H4 (cell line): Measurements from ENCODE around the gene PALLD. TPM values are rescaled to one million over a fixed set of nuclear protein-coding genes. Genes with fewer than 3 reads are reported as not detected.

Experiments used
- DNase-seq: peaks from one replicate; pipeline ENCODE4 v3.0.0-alpha.2; 2015; ENCODE audit warnings: low spot score
- total RNA-seq: library from RNA; depleted of rRNA; stranded (reverse); fragments of >200 nt; shearing (Covaris generic); gene quantifications from 2 replicates; pipeline ENCODE4 v1.2.3, GENCODE V29; 2014

The PALLD gene
- total RNA-seq, 1 experiment from 2014 or later: 82.3 TPM

DNA sequence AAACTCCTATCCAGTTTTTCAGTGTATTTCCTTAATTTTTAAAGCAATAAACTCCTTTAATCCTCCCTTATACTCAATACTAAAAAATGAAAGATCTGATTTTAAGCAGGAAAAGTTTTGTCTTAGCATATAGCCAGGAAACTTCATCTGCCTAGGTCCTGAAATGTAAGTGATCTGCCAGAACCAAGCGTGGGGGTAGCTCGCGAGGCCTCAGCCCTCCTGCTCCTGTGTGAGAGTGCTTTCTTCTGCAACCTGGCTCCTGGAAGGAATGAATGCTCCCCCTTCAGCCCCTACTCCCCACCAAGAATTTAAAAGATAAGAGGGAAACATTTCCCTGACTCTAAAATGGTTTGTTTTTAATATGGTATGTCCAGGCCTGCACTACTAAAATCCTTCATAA, 353.1 kb downstream of the PALLD start:
- no peak for DNase-seq

DNA sequence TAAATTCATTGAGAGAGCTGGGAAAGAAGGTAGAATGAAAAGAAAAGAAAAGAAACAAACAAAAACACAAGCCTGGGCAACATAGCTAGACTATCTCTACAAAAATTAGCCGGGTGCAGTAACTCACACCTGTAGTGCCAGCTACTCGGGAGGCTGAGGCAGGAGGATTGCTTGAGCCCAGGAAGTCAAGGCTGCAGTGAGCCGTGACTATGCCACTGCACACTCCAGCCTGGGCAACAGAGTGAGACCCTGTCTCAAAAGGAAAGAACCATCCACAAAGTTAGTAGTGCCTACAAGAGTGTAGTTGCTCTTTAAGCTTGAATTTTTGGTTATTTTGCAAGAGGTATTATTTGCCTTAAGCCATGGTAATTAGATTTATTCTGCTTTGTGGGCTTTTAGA, 355.5 kb downstream of the PALLD start:
- no peak for DNase-seq

DNA sequence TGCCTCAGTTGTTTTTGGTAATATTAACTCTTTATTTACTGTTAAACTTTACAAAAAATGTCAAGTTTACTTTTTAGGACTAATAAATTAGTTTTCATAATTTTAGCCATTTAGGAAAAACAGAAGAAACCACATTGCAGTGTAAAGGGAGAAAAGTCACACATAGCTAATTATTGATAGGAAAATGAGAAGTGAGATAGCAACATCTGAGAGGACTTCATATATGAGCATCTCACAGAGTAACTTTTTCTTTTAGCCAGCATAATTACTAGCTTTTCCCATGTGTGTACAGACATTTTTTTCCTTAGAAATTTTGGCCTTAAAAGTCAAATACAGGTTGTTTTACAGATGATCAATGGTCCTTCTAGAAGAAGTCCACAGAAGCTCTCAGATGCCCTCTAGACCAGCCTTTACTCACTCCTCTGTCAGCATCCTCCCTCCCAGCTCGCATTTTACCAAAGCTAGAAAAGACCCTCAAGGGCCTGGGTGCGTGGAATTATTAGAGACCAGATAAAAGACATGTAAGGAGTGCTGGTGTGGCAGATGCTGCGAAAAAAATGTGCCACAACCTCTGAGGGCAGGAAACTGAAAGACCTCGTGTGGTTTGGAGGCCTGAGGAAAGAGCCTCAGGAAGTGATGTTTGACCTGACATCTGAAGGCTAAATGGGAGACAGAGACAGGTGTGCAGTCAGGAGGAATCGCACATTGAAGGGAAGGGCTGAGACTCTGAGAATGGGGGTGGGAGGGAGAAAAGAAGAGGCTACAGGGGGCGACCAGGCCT, 356.3 kb downstream of the PALLD start:
- DNase-seq: no peak

DNA sequence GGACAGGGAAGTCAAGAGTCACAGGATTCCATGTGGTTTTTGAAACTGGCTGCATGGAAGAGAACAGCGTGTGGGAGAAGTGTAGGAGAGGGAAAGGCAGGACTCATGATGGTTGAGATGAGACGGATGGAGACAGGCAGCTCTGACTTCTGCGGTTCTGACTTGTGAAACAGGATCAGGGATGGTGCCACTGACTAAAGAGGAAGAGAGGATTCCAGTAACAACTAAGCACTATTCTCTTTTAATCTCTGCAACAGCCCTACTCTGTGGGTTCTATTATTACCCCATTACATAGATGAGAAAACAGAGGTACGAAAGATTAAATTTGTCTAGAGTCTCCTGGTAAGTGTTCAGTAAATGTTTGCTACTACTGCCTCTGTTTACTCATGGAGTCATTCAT, 356.9 kb downstream of the PALLD start:
- no peak for DNase-seq

DNA sequence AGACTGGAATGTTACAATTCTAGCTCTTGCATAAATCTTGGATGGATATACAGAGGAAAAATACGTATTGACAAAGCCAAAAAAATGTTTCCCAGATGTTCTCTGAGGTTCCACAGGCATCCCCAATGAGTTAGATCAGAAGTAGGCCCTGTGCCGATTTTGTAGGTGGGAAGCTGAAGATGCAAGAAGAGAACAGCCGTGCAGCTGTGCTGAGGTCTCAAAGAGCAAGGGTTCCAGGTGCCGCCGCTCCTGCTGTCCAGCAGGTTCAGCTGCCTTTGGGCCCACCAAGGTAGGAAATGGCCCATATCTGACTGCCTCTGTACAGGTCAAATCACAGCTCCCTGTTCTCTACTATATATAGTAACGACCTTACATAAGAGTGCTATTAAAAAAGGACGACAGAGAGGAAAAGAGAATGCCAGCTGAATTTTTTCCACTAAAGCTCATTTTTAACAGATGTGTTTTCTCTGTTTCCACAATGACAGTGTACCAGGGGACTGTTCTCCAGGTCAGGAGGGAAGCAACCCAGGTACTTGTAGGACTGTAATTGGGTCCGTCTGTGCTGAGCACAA, 357.6 kb downstream of the PALLD start:
- no peak for DNase-seq

DNA sequence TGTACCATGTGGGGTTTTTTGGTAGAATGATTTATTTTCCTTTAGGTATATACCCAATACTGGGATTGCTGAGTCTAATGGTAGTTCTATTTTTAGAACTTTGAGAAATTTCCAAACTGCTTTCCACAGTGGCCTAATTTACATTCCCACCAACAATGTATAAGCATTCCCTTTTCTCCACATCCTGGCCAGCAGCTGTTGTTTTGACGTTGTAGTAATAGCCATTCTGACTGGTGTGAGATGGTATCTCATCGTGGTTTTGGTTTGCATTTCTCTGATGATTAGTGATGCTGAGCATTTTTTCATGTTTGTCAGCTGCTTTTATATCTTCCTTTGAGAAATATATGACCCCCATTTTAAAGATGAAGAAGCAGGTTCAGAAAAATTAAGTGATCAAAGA, 359.5 kb downstream of the PALLD start:
- peak; percentile 85 for DNase-seq

DNA sequence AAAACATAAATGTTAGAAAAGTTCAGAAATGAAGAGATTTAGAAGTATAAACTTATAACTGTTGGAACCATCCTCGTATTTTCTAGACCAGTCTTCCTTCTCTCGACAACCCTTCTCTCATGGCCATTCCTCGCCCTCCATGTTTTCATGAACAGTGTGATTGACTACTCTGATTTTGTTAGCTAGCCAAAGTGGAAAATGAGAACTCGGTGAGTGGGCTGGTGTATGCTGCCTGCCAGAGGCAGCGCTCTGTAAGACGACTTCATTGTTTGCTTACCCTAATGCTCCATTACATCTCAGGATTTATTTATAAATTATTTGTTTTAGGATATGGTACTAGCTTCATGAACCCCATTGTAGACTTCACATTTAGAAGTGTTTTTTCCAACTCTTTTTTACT, 360.2 kb downstream of the PALLD start:
- DNase-seq: no peak

DNA sequence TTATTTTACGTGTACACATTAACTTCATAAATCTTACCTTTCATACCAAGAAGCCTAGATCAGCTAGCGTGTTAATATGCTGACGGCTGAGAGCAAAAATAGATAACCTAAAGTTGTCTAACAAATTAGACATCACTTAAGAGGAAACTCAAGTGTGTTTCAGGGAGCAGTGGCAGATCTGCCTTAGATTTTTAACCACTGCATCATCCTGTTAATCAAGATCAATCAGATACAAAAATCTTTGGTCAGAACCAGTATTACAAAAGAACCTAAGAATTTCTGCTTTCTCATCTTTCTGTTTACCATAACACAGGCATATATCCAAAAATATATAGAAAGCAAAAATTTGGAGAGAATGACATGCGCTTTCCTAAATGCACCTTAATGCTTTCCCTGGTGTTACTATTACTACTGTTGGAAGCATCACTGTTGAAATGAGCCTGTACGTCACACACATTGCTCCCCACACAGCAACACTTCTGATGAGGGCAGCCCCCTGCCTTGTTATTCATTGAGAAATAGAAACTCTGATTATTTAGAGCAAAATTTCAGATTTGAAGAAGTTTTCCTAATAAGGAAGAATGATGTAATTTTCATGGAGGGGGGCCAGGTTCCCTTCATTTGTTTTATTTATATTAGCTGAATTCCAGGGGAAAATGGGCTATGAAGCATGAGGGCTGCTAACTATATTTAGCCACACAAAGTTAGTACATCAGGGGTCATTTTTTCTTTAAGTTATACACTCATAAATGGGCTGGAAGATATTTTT, 360.9 kb downstream of the PALLD start:
- DNase-seq: peak; percentile 22

DNA sequence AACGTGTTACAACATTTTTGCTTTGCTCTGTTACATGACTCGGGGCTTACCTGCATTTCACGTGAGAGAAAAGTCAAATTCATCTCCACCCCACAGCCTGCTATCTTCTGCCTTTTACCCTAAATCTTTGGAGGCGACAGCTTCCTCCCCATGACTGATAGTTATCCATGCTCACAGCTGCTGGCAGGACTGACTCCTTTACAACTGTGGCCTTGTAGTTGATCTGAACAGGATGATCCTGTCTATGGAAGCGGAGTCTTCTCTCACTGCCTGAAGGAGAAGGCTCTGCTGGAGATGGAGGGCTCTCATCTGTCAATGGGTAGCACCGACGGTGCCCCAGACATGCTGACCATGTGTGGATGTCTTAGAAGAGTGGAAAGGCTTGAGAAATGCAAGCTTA, 362.2 kb downstream of the PALLD start:
- DNase-seq: no peak

DNA sequence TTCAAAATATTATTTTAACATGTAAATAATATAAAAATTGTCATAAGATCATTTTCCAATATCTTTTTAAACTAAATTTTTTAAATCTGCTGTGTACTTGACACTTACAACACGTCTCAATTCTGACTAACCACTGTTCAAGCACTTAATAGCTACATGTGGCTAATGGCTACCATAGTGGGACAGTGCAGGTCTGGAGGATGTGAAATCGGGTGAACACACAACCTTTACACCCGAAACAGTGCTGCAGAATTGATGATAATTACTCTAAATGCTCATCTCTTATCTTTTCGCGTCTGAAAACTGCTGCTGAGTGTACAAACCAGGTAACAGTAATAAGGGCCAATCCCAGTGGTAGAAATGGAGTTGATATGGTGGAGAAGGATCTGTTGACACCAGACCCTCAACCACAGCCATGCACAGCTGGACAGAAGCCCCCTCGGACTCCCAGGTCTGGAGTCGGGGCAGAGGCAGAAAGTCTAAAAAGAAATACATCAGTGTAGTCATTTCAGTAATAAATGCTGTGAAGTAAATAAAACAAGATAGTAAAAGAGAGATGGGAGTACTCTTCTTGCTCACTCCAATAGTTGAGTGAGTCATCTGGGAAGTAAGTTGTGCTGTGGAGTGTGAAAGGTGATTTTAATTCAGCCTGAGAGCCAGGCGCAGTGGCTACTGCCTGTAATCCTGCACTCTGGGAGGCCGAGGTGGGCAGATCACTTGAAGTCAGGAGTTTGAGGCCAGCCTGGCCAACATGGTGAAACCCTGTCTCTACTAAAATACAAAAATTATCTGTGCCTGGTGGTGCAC, 363.2 kb downstream of the PALLD start:
- no peak for DNase-seq

DNA sequence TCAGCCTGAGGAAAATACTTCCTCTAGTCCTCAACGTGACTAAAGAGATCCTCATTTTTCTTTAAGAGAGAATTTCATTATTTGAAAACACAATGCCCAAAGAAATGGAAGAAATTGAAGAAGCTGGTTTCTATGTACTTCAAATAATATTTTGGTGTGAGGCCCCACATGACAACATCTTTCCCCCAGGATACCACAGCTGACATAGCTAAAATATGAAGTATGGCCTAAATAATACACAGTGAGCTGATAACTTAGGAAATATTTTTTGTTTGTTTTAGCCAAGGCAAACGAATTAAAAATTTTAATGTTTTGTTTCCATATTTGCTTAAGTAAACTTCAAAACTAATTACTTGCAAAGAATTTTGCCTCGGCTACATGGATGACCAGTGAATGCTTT, 364.0 kb downstream of the PALLD start:
- DNase-seq: no peak

DNA sequence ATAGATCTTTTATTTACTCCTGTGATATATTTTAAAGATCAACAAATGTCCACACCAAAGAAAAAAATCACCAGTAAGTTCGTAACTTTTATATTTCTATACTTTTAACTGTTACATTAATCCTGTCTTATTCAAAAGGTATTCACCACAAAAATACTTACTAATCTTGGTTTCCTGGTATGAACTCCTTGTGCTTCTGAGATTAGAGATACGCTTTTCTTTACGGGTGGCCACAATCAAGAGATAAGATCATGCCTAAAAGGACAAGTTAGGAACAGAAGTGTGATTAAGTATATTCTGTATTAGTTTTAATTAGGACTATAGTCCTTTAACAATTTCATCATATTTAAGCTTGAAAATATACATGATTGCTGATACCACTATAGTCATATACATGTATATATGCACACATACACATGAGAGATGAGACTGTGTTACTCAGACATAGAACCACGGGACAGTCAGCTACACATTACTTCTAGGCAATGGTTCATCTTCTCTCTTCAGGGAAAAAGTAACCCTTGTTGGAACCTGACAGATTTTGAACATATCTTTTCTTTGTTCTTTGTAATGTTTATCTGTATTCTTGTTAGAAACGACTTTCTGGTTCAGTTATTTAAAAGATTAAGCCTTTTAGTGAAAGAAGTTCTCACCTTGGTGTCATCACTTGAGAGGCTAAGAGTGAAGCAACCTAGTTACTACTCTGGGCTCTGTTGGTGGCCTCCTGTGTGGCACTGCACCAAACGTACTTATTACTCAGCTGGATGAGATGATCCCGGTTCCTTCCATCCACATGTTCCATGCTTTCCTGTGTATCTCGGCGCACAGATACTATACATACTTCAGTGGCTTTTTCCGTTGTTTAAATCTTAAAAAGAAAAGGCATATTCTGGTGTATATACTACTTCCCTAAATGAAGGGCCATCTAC, 367.1 kb downstream of the PALLD start:
- DNase-seq: no peak

DNA sequence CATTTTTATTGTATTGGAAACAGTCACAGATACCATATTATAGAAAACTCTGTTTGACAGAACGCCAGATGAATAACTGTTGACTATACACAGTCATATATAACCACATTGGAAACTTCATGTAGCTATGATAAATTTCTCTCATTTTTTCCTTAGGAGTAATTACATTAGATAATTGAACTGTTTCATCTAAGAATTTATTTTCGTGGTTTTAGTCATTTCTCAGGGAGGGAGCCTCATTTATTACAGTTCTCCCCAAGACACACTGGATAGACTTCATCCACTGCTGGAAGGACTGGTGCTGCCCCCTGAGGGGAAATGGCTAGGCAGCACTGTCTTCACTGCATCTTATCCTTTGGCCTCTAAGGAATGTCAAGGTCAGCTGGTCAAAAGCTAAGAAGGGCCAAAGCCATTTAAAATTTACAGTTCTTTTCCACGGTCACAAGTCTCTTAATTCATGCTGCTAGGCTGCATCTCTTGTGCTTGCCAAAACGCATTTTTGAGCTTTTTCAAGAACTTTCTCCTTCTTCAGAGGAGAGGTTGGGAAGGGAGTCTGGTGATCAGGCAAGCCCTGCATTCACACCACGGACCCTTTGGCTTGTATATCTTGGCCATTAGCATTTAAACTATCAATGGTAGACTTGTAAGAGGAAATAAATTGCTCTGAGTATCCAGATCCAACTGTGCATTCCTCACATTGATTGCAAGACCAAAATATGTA, 368.1 kb downstream of the PALLD start:
- DNase-seq: no peak

DNA sequence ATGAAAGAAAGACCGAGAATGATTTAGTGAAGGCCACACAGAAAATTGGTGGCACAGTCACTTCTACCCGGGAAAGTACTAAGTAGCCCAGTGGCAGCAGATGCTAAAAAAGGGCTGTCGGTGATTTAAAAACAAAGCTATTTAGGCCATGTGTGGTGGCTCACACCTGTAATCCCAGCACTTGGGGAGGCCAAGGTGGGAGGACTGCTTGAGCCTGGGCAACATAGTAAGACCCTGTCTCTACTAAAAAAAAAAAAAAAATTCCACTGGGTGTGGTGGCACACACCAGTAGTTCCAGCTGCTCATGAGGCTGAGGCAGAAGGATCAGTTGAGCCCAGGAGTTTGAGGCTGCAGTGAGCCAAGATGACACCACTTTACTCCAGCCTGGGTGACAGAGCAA, 369.0 kb downstream of the PALLD start:
- no peak for DNase-seq

DNA sequence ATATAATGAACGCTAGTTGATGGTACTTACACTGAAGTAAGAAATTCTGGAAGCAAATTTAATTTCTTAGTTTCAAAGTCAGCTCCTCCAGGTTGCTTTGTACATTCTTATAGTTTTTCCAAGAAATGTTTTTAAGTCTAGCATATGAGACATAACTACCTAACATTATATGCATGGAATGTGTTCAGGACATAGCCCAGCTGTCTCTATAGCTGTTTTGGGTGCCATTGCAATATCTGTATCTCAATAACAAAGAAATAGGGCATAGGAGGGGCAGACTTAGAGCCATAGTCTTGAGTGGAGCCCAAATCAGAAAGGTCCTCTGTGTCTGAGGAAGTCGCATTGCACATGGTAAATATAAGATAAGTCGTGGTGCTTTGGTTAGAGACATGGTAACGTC, 369.8 kb downstream of the PALLD start:
- no peak for DNase-seq

DNA sequence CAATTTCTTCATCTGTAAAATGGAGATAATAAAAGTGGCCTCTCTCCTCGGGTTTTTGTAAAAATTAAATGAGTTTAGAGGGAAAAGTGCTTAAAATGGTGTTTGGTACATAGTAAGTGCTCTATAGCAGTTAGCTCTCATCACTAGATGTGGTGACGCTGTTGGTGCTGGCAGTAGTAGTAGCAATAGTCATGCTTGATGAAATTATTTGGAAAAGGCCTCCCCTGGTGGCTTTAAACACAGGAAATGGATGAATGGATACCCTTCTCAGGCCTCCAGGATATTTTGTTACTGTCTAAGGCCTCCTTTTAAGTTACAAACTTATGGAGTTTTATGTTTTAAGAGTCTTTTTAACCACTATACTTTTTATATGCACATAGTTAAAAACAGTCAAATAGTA, 370.3 kb downstream of the PALLD start:
- DNase-seq: no peak

DNA sequence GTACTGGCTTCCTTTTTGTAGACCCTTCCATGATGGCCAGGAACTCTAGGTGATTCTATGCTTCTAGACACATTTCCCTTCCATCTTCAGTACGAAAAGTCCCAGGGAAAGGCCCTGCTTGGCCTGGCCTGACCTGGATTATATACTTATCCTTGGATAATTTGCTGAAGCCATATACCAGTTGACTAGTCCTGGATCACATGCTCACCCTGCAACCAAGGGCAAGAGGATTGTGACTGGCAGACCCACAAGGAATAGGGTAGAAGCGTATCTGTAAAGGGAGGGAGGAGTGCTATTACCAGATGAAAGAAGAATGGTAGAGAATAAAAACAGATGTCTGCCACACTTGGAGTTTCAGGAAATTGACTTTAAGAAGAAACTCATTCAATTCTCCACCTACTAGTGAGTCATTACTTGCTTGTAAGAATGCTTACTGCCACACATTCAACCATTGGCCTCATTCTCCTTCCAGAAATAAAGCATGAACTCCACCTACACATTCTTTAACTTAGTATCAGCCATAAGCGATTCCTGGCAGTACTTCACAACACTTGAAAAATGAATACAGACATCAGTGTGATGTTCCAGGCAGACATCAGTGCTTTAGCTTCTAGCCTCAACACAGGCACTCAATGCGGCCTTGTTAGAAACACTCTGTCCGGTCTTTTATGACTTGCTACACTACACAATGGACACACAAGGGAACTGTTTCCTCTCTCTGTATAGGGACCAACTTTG, 371.4 kb downstream of the PALLD start:
- no peak for DNase-seq

DNA sequence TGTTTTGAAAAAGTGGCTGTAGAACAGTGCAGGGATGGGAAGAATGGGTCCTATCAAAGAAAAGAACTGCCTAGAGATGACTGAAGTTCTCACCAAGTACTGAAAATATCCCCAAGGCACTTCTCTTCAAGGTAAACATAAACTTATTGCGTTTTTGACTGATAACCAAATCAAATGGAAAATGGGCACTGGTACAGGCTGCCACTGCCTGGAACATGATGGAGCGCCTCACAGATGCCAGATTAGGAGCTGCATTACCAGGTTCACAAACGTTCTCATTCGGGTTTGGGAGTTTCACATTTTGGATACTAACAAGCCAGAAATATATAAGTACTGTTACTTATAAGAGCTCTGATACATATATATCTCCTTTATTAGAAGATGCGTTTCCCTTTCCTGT, 371.9 kb downstream of the PALLD start:
- DNase-seq: no peak

DNA sequence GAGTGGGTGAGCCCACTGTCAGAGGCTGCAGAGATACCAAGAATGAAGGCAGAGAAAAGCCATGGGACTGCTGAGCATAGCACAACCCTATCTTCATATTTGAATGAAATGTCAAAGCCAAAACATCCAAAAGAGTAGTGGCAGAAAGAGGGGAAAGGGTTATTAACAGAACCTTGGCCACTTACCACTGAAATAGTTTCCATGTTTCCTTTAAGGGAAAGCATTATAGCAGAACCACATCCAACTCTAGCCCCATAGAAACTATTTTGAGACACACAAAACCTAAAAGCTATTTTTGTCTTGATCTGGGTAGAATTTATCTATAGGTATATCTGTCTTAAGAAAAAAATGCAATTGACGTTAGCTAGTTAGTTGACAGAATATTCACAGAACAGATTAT, 373.2 kb downstream of the PALLD start:
- no peak for DNase-seq

DNA sequence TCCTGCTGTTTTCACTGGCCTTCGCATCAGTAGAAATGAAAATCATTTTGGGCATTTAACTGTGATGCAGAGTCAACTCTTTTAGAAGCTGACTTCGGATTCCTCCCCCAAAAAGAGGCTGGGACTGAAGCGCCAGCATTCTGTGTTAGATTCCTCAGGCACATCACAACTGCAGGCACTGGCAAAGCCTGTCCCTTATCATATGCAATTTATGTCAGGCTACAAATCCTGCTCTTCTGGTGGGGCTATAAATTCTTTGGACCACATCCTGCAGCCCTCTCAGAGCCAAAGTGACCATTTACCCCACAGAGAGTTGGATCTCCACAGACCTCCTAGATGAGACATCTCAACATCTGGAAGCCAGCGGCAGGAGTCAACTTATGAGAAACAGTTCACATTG, 374.8 kb downstream of the PALLD start:
- DNase-seq: no peak
